ENCODE data around the gene ZNF358. TPM values are rescaled to one million over a fixed set of nuclear protein-coding genes. Genes with fewer than 3 reads are reported as not detected.
A peak's percentile ranks its signal among the peaks of the same experiment; 100 is the strongest.

Gene ZNF358
- total RNA-seq, 1 donor = 13.8 TPM

GRCh38 chr19:7507884-7508283, 8.0 kb upstream of the ZNF358 start:
- H3K4me3 ChIP-seq (ENCODE audit: low read depth, low read length) = no peak overlapping the region
- TF ChIP-seq, protein P1, sequence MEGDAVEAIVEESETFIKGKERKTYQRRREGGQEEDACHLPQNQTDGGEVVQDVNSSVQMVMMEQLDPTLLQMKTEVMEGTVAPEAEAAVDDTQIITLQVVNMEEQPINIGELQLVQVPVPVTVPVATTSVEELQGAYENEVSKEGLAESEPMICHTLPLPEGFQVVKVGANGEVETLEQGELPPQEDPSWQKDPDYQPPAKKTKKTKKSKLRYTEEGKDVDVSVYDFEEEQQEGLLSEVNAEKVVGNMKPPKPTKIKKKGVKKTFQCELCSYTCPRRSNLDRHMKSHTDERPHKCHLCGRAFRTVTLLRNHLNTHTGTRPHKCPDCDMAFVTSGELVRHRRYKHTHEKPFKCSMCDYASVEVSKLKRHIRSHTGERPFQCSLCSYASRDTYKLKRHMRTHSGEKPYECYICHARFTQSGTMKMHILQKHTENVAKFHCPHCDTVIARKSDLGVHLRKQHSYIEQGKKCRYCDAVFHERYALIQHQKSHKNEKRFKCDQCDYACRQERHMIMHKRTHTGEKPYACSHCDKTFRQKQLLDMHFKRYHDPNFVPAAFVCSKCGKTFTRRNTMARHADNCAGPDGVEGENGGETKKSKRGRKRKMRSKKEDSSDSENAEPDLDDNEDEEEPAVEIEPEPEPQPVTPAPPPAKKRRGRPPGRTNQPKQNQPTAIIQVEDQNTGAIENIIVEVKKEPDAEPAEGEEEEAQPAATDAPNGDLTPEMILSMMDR (IDR thresholded peaks at IDR 0.05; ENCODE audit: insufficient read depth, low read depth, low read length) = no peak
- DNase-seq (ENCODE audit: low read depth) = peak; percentile 85

GRCh38 chr19:7509625-7510024, 6.3 kb upstream of the ZNF358 start:
- no peak for DNase-seq (ENCODE audit: low read depth)
- TF ChIP-seq, protein P1 (IDR thresholded peaks at IDR 0.05; ENCODE audit: insufficient read depth, low read depth, low read length) = no peak
- no peak overlapping the region for H3K4me3 ChIP-seq (ENCODE audit: low read depth, low read length)

GRCh38 chr19:7512400-7512851, 3.5 kb upstream of the ZNF358 start:
- DNase-seq (ENCODE audit: low read depth) = peak; percentile 74
- TF ChIP-seq, protein P1 (IDR thresholded peaks at IDR 0.05; ENCODE audit: insufficient read depth, low read depth, low read length) = no peak

DNA sequence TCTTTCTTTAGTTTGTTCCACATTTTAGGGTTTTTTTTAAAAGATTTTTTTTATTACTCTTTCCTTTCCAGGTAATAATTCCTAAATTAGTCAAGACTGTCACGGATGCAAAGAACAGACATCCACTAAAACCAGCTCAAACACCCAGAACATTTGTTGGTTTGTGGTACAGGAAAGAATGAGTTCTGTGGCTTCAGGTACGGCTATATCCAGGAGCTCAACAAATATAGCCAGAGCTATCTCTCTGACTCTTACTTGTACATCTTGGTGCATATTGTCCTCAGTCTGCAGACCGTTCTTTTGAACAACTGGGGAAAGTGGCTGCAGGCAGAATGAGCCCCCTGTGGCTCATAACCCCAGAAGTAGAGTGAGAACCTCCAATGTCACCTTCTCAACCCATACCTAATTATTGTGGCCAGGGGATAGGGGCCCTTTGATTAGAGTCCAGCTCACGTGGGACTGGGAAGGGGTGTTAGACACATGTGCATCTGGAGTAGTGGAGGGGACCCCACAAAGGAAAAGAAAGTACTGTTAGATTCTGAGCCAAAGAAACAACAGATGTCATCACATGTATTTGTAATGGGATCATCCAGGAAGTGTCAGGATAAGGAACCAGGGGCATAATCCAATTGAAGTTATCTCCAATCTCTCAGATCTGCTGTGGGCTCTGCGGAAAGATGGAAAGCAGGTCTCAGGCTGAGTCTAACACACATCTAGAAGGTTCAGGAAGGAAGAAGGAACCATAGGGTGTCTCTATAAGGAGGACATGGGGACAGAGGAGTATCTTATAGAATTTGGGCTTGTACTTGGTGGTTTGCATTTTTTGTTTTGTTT, 1.9 kb upstream of the ZNF358 start:
- TF ChIP-seq, protein P1 (IDR thresholded peaks at IDR 0.05; ENCODE audit: insufficient read depth, low read depth, low read length) = no peak
- no peak overlapping the region for H3K4me3 ChIP-seq (ENCODE audit: low read depth, low read length)
- no peak for DNase-seq (ENCODE audit: low read depth)

More at GRCh38 chr19:7512400-7512851, 3.5 kb upstream of the ZNF358 start:
- H3K4me3 ChIP-seq (ENCODE audit: low read depth, low read length) = no peak overlapping the region

- TF ChIP-seq, protein P1 (IDR thresholded peaks at IDR 0.05; ENCODE audit: insufficient read depth, low read depth, low read length) = no peak
- H3K4me3 ChIP-seq (ENCODE audit: low read depth, low read length) = peak overlapping the region; percentile 79
- DNase-seq (ENCODE audit: low read depth) = peak; percentile 90
These were observed 726 bp upstream of the ZNF358 start for GRCh38 chr19:7515110-7515644.

DNA sequence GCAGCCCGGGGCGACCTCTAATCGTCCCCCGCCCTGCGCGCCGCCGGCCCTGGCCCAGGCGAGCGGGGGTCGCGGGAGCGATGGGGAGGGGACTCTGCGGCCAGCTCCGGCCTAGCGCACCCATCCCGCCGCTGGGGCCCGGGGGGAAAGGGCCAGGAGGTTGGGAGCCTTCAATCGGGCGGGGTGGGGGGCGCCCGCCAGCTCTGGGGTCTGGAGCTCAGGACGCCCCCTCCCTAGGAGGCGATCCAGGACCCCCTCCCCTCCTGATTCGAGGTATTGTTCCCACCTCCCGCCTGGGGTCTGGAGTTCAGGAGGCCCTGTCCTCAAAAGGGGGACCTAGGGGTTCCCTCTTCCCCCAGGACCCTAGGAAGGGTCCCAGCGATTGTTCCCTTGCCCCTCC, 430 bp downstream of the ZNF358 start:
- DNase-seq (ENCODE audit: low read depth) = no peak
- peak overlapping the region; percentile 79 for H3K4me3 ChIP-seq (ENCODE audit: low read depth, low read length)
- TF ChIP-seq, protein P1 (IDR thresholded peaks at IDR 0.05; ENCODE audit: insufficient read depth, low read depth, low read length) = no peak

Data from fibroblast of villous mesenchyme (primary cell).